Karpas-422 (cell line): ENCODE results near the gene ARL2BP. TPM values are rescaled to one million over a fixed set of nuclear protein-coding genes. Genes with fewer than 3 reads are reported as not detected.

ENCODE experiments used
- DNase-seq: peaks from one replicate; pipeline ENCODE4 v3.0.0-alpha.2; 2015
- H2AFZ ChIP-seq: fragments of 200-600 bp; sonication (generic); 2 replicates; pipeline ENCODE4 v1.6.1; 2014; ENCODE audit warnings: antibody characterized with exemption, low read length, mixed read lengths
- H3K27ac ChIP-seq: fragments of 200-600 bp; sonication (generic); 2 replicates; pipeline ENCODE4 v1.5.1; 2014; ENCODE audit warnings: mild to moderate bottlenecking, low read length, moderate library complexity
- H3K27me3 ChIP-seq: fragments of 200-600 bp; sonication (generic); 2 replicates; pipeline ENCODE4 v1.6.1; 2014; ENCODE audit warnings: low read length, mixed read lengths
- H3K36me3 ChIP-seq: fragments of 200-600 bp; sonication (generic); 2 replicates; pipeline ENCODE4 v1.6.1; 2014; ENCODE audit warnings: low read length, mixed read lengths; ENCODE audit not compliant: insufficient read depth
- H3K4me1 ChIP-seq: fragments of 200-600 bp; sonication (generic); 2 replicates; pipeline ENCODE4 v1.6.1; 2014; ENCODE audit warnings: mild to moderate bottlenecking, low read length, mixed read lengths
- H3K4me2 ChIP-seq: fragments of 200-600 bp; sonication (generic); 2 replicates; pipeline ENCODE4 v1.6.1; 2014; ENCODE audit warnings: low read length, low read depth, mild to moderate bottlenecking; ENCODE audit not compliant: poor library complexity, severe bottlenecking
- H3K4me3 ChIP-seq: fragments of 200-600 bp; sonication (generic); 2 replicates; pipeline ENCODE4 v1.5.1; 2014; ENCODE audit warnings: mild to moderate bottlenecking, antibody characterized with exemption, low read length, mixed read lengths
- H3K79me2 ChIP-seq: fragments of 200-600 bp; sonication (generic); 2 replicates; pipeline ENCODE4 v1.6.1; 2014; ENCODE audit warnings: mild to moderate bottlenecking, low read length, mixed read lengths
- H3K9ac ChIP-seq: fragments of 200-600 bp; sonication (generic); 2 replicates; pipeline ENCODE4 v1.6.0; 2014; ENCODE audit warnings: low read length
- H3K9me2 ChIP-seq: fragments of 200-600 bp; sonication (generic), shearing (Covaris generic); replicated peaks from 2 replicates; pipeline ENCODE4 v1.6.0; 2014; ENCODE audit warnings: mild to moderate bottlenecking, low read length, moderate library complexity; ENCODE audit not compliant: insufficient read depth
- H3K9me3 ChIP-seq: fragments of 300-700, 200-600 bp; sonication (generic); 2 replicates; pipeline ENCODE4 v1.6.1; 2014; ENCODE audit warnings: low read length, mixed read lengths
- H4K20me1 ChIP-seq: fragments of 200-600 bp; sonication (generic); 2 replicates; pipeline ENCODE4 v1.6.1; 2014; ENCODE audit warnings: mild to moderate bottlenecking, antibody characterized with exemption, low read length, low read depth; ENCODE audit not compliant: insufficient read depth
- total RNA-seq: library from RNA; depleted of rRNA; stranded (reverse); fragments of >200 nt; shearing (Covaris generic); gene quantifications from 2 replicates; pipeline ENCODE4 v1.2.3, GENCODE V29; 2014; ENCODE audit warnings: low replicate concordance; rRNA removed

Gene ARL2BP
- total RNA-seq, 1 experiment from 2014 or later, result 96.8 TPM

- Histone ChIP-seq H3K4me3 (no peak overlapping the region; the same call in 1 of the 2 replicates), H3K27ac (no peak overlapping the region), H3K9ac (no peak overlapping the region), H3K4me1 (peaks cover 19% of the 10 kb centered on the region), H2AFZ (no peak overlapping the region), H3K27me3 (no peaks in the 10 kb centered on the region), H3K9me2 (no peaks in the 10 kb centered on the region), H4K20me1 (no peaks in the 10 kb centered on the region), H3K9me3 (no peaks in the 10 kb centered on the region), H3K36me3 (no peaks in the 10 kb centered on the region), H3K4me2 (peak overlapping the region; percentile 45), H3K79me2 (no peaks in the 10 kb centered on the region)
- no peak for DNase-seq
Observed at GRCh38 chr16:57301126-57301817, 56.2 kb downstream of the ARL2BP start.

Other genes starting within 250 kb of the ARL2BP start
- 4.6 and 5.1 TPM in 2 replicates for gene CPNE2, start 152.7 kb upstream of the ARL2BP start, total RNA-seq
- 84.0 and 98.4 TPM in 2 replicates for gene PSME3IP1, start 59.2 kb upstream of the ARL2BP start, total RNA-seq
- gene RSPRY1, start 58.9 kb upstream of the ARL2BP start, total RNA-seq, result 23.7 and 26.4 TPM in 2 replicates
- not detected in 2 replicates for gene PLLP, start 39.4 kb downstream of the ARL2BP start, total RNA-seq
- gene CCL22, start 113.5 kb downstream of the ARL2BP start, total RNA-seq, result not detected in 2 replicates
- not detected in 2 replicates for gene CX3CL1, start 127.2 kb downstream of the ARL2BP start, total RNA-seq
- not detected in 2 replicates for gene CCL17, start 159.5 kb downstream of the ARL2BP start, total RNA-seq
- 37.7 and 70.6 TPM in 2 replicates for gene CIAPIN1, start 202.1 kb downstream of the ARL2BP start, total RNA-seq
- 39.5 and 46.9 TPM in 2 replicates for gene COQ9, start 202.2 kb downstream of the ARL2BP start, total RNA-seq
- gene POLR2C, start 217.4 kb downstream of the ARL2BP start, total RNA-seq, result 75.5 and 87.6 TPM in 2 replicates
- gene DOK4, start 241.2 kb downstream of the ARL2BP start, total RNA-seq, result 3.2 and 3.4 TPM in 2 replicates